GM19240 (cell line): Measurements from ENCODE around the gene SYNE2.
"Not testable (repeated sequence)": the region's sequence is repeated elsewhere in the genome, so short reads cannot be mapped to it uniquely, and the experiment has no call there.

ENCODE experiments used
- DNase-seq: peaks from one replicate; pipeline ENCODE4 v3.0.0; 2011; ENCODE audit warnings: low spot score; ENCODE audit not compliant: insufficient read length

Gene SYNE2

DNA sequence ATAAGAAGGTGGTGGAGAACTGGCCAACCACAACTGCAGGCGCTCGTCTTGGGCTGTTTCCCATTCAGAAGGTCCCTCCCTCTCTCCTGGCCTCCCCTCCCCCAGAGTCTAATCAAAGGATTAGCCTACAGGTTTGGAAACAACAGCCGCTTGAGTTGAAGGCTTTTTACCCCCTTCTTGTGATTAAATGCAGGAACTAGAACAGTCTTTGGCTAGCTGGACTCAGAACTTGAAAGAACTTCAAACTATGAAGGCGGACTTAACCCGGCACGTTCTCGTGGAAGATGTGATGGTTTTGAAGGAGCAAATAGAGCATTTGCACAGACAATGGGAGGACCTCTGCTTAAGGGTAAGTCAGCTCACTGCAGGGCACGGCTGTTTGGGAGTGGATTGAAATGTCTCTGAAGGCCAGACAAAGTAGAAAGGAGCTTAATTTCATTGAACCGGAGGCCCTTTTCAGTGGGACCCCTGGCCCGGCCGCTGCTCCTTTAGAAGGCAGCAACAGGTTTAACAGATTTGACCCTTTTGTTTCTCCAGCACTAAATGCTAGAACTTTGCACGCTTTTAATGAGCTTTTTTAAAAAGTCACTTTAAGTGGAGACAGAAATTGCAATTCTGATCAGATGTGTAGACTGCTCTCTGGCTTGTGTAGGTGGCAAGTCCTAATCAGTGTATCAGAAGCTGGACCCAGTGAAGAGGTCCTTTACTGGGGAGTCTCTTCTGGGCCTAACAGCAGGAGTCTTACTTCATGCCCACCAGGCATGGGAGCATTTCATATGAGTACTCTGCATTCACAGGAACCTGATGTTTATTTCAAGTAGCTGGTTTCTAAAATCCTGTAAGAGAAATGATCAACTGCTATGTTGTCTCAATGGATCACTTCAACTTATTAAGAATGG, 333.7 kb downstream of the SYNE2 start:
- no peak for DNase-seq

DNA sequence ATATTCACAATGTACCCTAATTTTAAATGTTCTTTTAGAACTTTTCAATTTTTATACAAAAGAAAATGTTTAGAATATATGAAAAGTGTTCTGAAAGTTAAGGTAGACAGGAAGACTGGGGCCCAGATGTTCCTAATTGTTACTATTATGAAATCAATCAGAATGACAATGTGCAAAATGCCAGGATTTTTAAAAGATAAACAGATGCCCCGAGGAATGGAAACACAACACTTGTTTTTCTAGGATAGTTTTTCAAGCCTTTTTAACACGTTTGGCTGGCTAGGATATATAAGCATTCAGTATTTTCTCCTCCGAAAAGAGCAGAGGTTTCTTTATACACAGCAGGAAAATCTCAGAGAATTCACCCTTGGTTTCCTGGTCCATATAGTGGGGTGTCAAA, 334.5 kb downstream of the SYNE2 start:
- DNase-seq, result no peak

DNA sequence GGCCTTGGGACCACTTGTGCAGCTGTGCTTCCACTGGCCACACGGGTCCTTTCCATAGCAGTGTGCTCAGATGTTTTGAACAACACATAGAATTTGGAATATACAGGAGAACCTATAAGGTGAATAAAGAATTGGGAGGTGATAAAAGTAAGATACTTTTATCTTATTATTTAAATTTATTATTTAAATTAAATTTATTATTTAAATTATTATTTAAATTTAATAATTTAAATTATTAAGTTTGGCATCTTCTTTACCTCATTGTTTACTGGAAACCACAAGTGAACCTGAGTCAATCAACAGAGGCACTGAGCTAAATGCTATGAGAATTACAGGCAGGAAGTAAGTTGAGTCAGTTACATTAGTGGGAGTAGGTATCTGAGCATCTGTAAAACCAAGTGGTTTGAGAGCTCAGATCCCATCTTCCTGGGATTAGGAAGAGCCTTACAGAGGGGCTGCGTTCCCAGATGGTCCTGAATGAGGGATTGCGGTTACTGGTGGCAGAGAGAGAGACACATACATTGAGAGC, 338.2 kb downstream of the SYNE2 start:
- no peak for DNase-seq

DNA sequence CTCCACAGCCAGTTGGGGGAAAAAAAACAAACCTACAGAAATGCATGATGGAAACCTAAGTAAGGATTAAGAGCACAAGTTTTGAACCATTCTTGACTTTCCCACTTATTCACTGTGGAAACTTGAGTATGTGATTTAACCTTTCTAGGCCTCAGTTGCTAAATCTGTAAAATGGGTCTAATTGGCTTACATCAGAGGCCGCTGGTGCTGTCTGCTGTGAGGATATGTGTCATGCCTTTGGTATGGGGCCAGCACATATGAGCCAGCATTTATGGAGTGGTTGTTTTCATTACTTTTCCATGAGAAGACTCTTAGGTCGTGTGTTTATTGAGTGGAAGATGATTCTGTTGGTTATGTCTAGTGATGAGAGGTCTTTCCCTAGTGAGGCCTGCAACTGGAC, 339.0 kb downstream of the SYNE2 start:
- DNase-seq, result no peak

DNA sequence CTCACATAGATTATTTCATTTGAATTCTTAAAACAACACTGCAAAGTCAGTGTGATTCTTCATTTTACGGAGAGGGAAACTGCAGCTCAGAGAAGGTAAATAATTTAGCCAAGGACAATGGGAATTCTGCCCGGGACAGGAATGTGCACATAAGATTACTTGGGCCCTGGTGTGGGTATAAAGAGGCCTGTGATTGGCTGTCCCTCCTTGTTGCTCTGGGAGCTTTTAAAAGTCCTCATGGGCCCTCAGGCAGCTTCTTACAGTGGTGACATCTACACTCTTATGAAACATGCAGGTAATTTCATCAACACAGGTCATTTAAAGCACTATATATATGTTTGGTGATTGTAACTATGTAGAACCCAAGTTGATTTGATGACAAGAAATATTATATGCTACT, 341.0 kb downstream of the SYNE2 start:
- no peak for DNase-seq

DNA sequence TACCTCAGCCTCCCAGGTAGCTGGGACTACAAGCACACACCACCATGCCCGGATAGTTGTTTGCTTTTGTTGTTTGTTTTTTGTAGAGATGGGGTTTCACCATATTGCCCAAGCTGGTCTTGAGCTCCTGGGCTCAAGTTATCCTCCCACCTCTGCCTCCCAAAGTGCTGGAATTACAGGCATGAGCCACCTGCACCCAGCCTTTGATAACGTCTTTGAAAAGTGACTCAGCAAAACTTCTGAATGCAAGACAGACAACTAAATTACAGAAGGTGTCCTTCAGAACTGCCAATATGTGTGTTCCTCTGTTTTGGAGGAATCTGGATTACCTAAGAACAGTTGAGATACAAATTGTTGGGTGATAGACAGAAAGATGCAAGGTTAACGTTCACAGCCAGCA, 341.6 kb downstream of the SYNE2 start:
- no peak for DNase-seq

DNA sequence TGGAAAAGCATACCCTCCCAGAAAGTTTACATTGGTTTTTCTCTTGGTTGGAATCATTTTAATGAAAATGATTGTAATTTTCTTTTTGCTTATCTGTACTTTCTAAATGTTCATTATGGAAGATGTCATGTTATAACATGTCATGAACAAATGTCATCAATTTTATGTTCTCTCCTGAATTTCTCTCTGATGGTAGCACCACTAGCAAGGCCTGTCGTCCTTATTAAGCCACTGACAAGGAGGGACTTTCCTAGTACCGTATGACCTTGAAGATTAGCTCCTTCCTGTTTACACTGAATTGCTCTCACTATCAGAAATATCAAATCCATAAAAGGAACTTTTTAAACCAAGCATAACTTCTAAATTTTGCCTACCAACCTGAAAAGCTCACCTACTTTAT, 342.4 kb downstream of the SYNE2 start:
- DNase-seq, result no peak

DNA sequence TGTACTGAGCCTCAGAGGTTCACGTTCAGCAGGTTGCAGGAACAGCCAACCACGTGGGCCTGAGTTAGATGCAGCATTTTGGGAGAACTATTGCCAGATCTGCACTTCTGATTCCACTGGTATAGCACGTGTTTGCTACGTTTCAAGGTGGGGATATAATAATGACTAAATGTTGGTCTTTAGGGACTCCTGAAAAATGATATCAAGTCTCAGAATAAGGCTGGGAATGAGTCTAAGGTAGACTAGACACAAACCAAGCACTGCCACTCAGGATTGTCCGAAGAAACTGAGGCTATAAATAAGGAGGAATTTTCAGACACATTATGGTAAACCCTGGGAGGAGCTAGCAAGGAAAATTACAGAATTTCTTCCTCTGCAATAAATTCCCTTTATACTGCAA, 343.3 kb downstream of the SYNE2 start:
- DNase-seq, result no peak

DNA sequence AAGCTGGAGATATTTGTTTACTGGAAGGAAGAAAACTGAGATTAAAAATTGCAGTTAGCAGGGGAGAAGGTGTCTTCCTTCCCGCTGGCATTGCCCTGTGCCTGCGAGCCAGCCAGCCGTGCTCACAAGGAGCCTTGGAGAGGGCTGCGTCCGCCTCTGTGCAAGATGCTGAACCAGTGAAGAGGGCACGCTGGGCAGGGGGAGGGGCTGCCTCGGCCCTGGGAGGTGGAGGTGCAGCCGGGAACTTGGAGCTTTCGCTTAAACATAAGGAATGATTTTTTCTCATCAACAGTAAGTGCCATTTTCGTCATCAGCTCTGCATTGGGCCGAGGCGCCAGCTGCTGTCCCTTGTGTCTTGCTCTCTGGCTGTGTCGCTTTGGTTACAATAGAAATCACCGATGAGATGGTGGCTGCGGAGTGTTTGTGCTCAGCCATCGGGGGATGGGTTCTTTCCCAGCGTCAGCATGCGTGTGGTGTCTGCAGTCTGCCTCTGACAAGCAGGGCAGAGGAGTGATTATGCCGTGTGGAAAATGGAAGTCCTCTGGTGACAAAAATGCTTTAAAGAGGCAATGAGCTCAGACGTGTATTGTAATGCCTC, 344.1 kb downstream of the SYNE2 start:
- DNase-seq, result no peak

DNA sequence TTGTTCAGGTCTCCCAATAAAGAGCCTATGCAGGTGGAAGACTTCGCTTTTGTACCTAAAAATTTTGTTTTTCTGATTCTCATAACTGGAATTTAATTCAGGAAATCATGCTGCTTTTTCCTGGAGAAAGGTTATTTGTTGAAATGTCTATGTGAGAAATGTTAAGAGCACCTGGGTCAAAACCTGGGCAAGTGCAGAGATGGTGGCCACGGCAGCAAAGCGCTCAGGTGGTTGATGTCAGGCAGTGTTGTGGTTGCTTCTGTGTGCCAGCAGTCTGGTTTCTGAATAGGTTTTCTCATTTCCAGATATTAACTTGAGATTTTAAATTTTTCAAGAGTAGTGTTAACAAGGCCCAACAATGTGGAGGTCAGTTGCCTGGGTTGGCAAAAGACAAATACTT, 345.2 kb downstream of the SYNE2 start:
- DNase-seq, result no peak

DNA sequence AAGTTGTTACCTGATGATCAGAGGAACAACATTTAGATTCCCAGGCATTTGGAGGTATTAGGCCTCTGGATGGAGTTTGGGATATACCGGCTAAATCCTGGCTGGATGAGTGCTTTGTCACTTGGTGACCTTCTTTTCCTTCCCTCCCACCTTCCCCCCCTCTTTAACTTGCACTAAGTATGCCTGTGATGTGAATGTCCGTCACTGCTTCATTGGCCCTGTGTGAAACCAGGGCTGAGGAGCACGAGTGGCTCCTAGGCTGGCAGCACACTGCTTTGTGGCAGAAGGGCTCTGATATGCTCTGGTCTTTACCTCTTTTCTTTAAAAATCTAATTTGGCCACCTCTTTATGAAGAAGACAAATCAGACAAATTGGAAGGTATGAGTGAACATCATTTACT, 345.7 kb downstream of the SYNE2 start:
- no peak for DNase-seq

DNA sequence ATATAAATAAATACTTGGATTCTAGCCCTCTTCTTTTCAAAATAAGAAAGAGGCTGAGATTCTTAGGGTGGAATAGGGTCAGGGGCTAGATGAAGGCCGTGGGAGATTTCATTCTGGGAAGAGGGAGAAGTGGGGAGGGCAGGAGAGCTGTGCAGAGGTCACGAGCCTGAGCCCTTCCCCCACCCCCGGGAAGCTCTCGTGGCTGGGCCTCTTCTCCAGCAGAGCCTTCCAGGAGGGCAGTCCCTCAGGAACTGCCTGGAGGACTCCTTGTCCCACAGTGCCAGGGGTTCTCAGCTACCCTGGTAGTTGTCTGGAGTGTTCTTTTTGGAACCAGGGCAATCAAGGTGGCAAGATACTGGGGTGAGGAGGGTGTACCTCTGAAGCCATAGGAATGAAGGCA, 347.4 kb downstream of the SYNE2 start:
- DNase-seq, result no peak

DNA sequence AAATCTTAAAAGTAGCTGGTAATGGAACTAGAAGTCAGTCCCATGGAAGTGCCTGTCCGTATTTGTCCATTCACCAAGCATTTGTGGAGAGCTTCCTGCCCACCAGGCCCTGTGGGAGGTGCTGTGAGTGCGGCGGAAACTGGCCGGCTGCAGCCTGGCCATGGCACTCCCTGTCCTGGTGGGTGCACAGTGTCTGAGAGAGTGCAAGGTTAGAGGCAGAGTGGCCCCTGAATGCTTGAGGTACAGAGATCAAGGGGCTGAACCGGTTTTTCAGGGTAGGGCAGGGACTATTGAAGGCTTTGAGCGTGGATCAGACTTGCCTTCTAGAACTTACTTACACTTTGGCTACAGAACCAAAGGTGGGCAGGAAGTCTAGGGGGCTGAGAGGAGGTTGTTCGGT, 348.5 kb downstream of the SYNE2 start:
- no peak for DNase-seq

DNA sequence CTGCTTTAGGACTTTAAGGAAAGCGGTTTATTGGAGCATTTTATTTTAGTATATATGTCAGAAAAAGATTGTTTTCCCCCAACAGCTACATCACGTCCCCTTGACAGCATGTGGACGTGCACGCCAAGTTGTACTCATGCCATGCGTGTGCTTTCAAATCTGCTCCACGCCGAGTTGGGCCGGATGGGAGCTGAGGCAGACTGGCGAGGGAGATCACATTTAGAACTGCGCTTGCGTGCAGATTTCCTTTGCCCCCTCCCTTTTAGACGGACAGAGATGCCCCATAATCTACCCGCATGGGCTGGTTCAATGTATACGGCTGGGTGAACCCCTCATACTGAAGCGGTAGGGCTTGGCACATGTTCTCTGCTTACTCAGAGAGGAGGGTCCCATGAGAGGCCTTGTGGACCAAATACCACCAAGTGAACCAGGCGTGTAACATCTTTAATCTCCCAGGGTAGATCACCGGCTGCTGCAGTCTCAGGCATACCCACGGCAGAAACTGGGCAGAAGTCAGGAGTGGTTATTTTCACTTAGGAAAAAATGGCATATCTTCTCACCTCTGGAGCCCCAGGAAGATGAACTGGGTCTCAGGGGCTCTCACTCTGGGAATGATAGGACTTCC, 349.2 kb downstream of the SYNE2 start:
- no peak for DNase-seq

DNA sequence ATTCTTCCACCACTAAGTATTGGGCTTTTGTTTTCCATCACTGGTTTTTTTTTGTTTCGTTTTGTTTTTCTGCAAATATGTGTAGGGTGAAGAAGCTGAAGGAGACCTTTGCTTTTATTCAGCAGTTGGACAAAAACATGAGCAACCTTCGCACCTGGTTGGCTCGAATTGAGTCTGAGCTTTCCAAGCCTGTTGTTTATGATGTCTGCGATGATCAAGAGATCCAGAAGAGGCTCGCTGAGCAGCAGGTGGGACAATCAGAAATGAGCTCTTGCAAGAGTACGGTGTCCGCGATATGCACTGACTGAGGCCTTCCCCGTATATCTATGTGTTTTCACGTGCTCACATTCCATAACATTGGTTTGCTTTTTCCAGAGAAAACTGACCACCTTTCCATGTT, 349.9 kb downstream of the SYNE2 start:
- DNase-seq, result no peak

DNA sequence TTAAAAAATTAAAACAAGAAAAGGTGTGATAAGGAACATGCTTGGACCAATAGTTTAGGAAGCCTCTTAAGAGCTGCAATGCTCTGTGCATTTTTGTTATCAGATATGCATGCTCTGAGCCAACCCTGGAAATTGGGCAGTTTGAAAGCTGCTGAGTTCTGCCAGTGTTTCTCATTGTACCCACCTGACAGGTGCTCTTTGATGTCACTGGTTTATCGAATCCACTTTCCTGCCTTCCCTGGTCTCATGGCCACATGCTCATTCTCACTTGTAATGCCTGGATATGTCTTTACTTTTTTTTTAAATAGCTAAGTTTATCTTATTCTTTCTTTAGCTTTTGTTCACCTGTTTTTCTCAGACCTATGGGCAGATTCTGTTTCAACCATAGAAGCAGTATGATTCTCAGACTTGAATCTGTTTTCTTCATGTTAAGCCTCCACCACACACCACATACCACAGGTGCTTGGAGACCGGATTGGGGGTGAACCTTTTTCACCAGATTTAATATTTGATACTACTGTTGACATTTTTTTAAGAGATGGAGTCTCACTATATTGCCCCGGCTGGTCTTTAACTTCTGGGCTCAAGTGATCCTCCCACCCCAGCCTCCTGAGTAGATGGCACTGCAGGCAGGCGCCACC, 350.7 kb downstream of the SYNE2 start:
- no peak for DNase-seq

DNA sequence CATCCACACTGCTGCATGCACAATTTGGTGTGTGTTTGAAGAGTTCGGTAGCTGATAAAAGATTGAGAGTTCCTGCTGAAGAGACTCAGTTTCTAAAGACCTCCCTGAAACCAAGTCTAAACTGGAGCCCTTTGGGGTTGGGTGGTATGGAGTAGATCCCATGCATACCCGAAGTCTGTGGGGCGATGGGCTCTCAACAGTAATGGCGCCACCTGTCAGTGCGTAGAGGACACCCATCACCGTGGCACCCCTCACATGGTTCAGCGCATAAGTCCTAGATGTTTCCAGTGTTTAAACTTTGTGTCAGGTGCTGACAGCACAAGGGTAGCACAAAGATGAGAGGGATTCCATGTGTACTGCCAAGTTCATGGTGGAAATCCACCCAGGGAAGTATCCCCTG, 355.5 kb downstream of the SYNE2 start:
- no peak for DNase-seq

DNA sequence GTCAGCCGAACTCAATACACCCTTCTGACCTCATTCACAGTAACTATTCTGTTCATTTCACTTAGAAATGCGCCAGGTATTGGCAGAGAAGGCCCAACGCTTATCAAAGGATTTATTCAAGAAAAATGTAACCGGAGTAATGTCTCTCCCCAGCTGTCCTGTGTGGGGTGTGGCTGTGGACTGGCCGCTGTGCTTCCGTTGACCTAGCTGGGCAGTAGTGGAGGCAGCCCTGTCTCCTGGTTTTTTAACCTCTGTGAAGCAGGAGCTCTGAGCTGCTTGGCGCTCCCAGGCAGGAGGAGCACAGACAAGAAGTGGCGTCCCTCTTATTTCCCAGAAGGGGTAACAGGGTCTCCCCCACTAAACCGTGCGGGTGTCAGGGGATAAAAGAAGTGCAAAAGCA, 356.2 kb downstream of the SYNE2 start:
- DNase-seq, result no peak

DNA sequence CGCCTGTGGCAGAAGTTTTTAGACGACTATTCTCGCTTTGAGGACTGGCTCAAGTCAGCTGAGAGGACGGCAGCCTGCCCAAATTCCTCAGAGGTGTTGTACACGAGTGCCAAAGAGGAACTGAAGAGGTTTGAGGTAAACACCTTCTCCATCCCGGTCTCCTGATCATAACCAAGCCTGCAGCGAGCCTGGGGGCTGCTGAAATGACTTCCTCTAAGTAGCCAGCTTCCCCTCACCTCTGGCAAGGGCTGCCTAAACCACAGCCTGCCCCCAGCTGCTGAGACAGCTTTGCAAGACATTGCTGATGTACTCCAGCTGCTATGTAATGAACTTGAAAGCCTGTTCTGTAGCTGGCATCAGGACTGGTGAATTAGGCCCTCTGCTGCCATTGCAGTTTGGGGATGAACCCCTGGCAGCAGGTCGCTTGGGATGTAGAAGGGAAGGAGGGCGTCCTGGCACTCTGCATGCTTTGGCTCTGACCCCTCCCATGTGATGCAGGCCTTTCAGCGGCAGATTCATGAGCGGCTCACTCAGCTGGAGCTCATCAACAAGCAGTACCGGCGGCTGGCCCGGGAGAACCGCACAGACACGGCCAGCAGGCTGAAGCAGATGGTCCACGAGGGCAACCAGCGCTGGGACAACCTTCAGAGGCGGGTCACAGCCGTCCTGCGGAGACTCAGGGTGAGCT, 356.8 kb downstream of the SYNE2 start:
- no peak for DNase-seq

DNA sequence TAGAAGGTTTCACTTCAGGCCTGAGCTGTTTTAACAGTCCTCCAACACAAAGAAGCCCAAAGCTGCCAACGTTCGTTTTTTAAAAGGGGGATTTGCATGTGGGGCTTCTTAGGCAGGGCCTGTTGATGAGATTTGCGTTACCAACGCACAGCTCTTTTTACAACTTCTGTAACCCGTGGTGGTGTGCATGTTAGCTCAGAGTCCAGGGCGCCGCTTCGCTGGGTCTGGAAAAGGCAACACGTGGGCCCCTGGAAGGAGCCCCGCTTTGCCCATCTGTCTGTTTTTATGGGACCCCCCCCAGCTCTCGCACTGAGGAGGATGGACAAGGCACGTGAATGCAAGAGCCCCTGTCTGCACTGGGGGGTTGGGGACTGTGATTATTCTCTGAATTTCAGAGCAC, 357.4 kb downstream of the SYNE2 start:
- no peak for DNase-seq

DNA sequence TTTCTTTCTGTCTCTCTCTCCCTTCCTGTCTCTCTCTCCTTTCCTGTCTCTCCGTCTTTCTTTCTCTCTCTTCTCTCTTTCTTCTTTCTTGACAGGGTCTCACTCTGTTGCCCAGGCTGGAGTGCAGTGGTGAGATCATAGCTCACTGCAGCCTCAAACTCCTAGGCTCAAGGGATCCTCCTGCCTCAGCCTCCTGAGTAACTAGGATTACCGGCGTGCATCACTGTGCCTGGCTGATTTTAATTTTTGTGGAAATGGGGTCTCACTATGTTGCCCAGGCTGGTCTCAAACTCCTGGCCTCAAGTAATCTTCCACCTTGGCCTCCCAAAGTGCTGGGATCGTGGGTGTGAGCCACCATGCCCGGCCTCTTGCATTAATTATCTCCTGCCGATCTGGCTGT, 358.1 kb downstream of the SYNE2 start:
- not testable (repeated sequence) for DNase-seq
